Measurements from ENCODE around the gene EVC. TPM values are rescaled to one million over a fixed set of nuclear protein-coding genes. Genes with fewer than 3 reads are reported as not detected.
"Not testable (repeated sequence)": the region's sequence is repeated elsewhere in the genome, so short reads cannot be mapped to it uniquely, and the experiment has no call there.

Gene EVC
- total RNA-seq, 2 donors from 2014 or later = 18.4 to 30.0 TPM

DNA sequence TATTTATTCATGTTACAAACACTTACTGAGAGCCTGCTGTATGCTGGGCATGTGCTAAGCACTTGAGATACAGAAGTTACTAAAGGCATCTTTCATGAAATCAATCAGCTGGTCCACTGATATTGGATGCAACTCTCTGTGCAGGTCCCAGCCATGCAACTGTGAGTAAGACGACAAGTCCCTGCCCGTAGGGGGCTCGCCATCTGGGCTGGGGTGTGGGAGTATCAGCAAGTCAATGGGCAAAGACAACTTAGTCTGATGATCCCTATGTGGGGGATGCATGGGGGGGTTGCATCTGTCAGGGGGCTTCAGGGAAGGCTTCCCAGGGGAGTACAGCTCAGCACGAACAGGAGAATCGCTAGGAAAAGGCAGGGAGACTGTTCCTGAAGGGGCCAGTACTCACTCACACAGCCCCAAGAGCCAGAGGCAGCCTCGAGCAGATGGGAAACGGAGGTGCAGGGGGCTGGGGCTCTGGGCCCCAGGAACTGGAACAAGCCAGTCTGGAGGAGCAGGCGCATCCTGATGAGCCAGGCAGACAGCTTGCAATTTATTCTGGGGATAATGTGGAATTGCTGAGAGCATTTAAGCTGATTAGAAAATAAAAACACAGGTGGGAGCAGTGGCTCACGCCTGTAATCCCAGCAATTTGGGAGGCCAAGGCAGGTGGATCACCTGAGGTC is 141.7 kb downstream of the EVC start:
- DNase-seq (no peak), ATAC-seq (no peak)
- TF ChIP-seq POLR2A (IDR thresholded peaks at IDR 0.05) (no peak), CTCF (IDR thresholded peaks at IDR 0.05) (no peak)
- WGBS, 2 donors = 46 to 50% methylated on average over 9 of the region's 9 CpGs
- intact Hi-C loops (cut with DNase I) = no loop called here
- Histone ChIP-seq H3K27ac (no peak overlapping the region), H3K4me1 (no peaks in the 10 kb centered on the region), H3K36me3 (replicated peaks in 1 of 2; ENCODE audit: insufficient read depth in 1 of 2, low read depth in 2 of 2) (no peaks in the 10 kb centered on the region), H3K4me3 (no peak overlapping the region), H3K9me3 (no peaks in the 10 kb centered on the region), H3K27me3 (no peaks in the 10 kb centered on the region)

GRCh38 chr4:5854929-5855328 is 143.9 kb downstream of the EVC start:
- DNase-seq (no peak), ATAC-seq (no peak)
- H3K27ac ChIP-seq = no peak overlapping the region
- 63 to 64% methylated on average over 3 of the region's 3 CpGs for WGBS, 2 donors
- H3K4me3 ChIP-seq = no peak overlapping the region
- TF ChIP-seq CTCF (IDR thresholded peaks at IDR 0.05) = no peak
- no peak for TF ChIP-seq POLR2A (IDR thresholded peaks at IDR 0.05)
- H3K27me3 ChIP-seq = no peaks in the 10 kb centered on the region
- H3K9me3 ChIP-seq = no peaks in the 10 kb centered on the region
- no peaks in the 10 kb centered on the region for H3K36me3 ChIP-seq (replicated peaks in 1 of 2; ENCODE audit: insufficient read depth in 1 of 2, low read depth in 2 of 2)
- H3K4me1 ChIP-seq = no peaks in the 10 kb centered on the region
- intact Hi-C loops (cut with DNase I) = no loop called here

DNA sequence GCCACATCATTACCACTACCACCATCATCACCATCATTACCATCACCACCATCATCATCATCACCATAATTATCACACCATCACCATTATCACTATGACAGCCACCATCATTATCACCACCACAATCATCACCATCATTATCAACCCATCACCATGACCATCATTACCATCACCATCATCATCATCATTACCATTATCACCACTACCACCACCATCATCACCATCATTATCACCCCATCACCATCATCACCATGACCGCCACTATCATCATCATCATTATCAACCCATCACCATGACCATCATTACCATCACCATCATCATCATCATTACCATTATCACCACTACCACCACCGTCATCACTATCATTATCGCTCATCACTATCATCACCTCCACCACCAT is 145.4 kb downstream of the EVC start:
- H3K27ac ChIP-seq; H3K4me1 ChIP-seq; ATAC-seq; H3K4me3 ChIP-seq; intact Hi-C loops (cut with DNase I); DNase-seq; H3K9me3 ChIP-seq; H3K36me3 ChIP-seq (replicated peaks in 1 of 2; ENCODE audit: insufficient read depth in 1 of 2, low read depth in 2 of 2); H3K27me3 ChIP-seq: not testable (repeated sequence)
- WGBS, 2 donors = 88 to 94% methylated on average over 3 of the region's 3 CpGs

DNA sequence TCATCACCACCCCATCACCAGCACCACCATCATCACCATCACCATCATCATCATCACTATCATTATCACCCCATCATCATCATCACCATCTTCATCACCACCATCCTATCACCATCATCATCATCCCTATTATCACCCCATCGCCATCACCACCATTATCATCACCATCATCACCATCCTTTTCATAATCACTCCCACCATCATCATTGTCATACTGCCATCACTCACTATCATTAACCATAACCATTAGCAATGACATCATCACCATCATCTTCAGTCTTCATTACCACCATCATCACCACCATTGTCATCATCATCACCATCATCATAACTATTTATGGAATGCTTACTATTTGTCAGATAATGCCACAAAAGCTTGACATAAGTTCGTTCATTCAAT is 146.2 kb downstream of the EVC start:
- no peaks in the 10 kb centered on the region for H3K9me3 ChIP-seq
- 61 to 63% methylated on average over 2 of the region's 2 CpGs for WGBS, 2 donors
- no peaks in the 10 kb centered on the region for H3K4me1 ChIP-seq
- no peak overlapping the region for H3K4me3 ChIP-seq
- intact Hi-C loops (cut with DNase I) = no loop called here
- DNase-seq (no peak), ATAC-seq (no peak)
- no peak for TF ChIP-seq CTCF (IDR thresholded peaks at IDR 0.05)
- TF ChIP-seq POLR2A (IDR thresholded peaks at IDR 0.05) = no peak
- H3K27me3 ChIP-seq = no peaks in the 10 kb centered on the region
- H3K36me3 ChIP-seq (replicated peaks in 1 of 2; ENCODE audit: insufficient read depth in 1 of 2, low read depth in 2 of 2) = no peaks in the 10 kb centered on the region
- no peak overlapping the region for H3K27ac ChIP-seq

- intact Hi-C loops (cut with DNase I) = no loop called here
- no peak for DNase-seq
- H3K4me1 ChIP-seq = no peaks in the 10 kb centered on the region
- no peaks in the 10 kb centered on the region for H3K27me3 ChIP-seq
- no peak for ATAC-seq
- H3K4me3 ChIP-seq = no peak overlapping the region
- WGBS, 2 donors = 69 to 72% methylated on average over 16 of the region's 16 CpGs
- H3K9me3 ChIP-seq = no peaks in the 10 kb centered on the region
- H3K36me3 ChIP-seq (replicated peaks in 1 of 2; ENCODE audit: insufficient read depth in 1 of 2, low read depth in 2 of 2) = no peaks in the 10 kb centered on the region
- H3K27ac ChIP-seq = no peak overlapping the region
- TF ChIP-seq POLR2A (IDR thresholded peaks at IDR 0.05) = no peak
- no peak for TF ChIP-seq CTCF (IDR thresholded peaks at IDR 0.05)
These were observed 147.2 kb downstream of the EVC start for GRCh38 chr4:5858020-5858769.
